Stimulated activated CD4-positive, alpha-beta T cell treated with anti-CD3 and anti-CD28 coated beads, Interleukin-12 subunit alpha, Interleukin-12 subunit beta, amount 100 ng/mL, for 4 hours (primary cell): Measurements from ENCODE around the gene TRIO.

ENCODE experiments used
- DNase-seq: peaks from one replicate; pipeline ENCODE4 v3.0.0-alpha.2; 2020

TRIO gene

GRCh38 chr5:14503017-14503680, 360.0 kb downstream of the TRIO start:
- DNase-seq = no peak

GRCh38 chr5:14503681-14504331, 360.7 kb downstream of the TRIO start:
- no peak for DNase-seq

GRCh38 chr5:14504332-14504727, 361.2 kb downstream of the TRIO start:
- no peak for DNase-seq

GRCh38 chr5:14504816-14505215, 361.7 kb downstream of the TRIO start:
- DNase-seq = no peak

GRCh38 chr5:14505310-14506139, 362.4 kb downstream of the TRIO start:
- DNase-seq = no peak

GRCh38 chr5:14506140-14506538, 363.0 kb downstream of the TRIO start:
- DNase-seq = no peak

- DNase-seq = no peak
These were observed 363.5 kb downstream of the TRIO start for GRCh38 chr5:14506661-14507060.

- no peak for DNase-seq
These were observed 364.2 kb downstream of the TRIO start for GRCh38 chr5:14507156-14507941.

- DNase-seq = no peak
These were observed 364.9 kb downstream of the TRIO start for GRCh38 chr5:14508046-14508445.

- DNase-seq = no peak
These were observed 366.4 kb downstream of the TRIO start for GRCh38 chr5:14509556-14509955.

GRCh38 chr5:14510156-14510734, 367.1 kb downstream of the TRIO start:
- no peak for DNase-seq

GRCh38 chr5:14510880-14511279, 367.7 kb downstream of the TRIO start:
- DNase-seq = no peak

- DNase-seq = no peak
These were observed 369.4 kb downstream of the TRIO start for GRCh38 chr5:14512574-14512973.

GRCh38 chr5:14513266-14513665, 370.1 kb downstream of the TRIO start:
- no peak for DNase-seq

- no peak for DNase-seq
These were observed 373.8 kb downstream of the TRIO start for GRCh38 chr5:14516901-14517300.

- no peak for DNase-seq
These were observed 375.5 kb downstream of the TRIO start for GRCh38 chr5:14518638-14519037.

- no peak for DNase-seq
These were observed 378.6 kb downstream of the TRIO start for GRCh38 chr5:14521748-14522147.

- DNase-seq = no peak
These were observed 379.6 kb downstream of the TRIO start for GRCh38 chr5:14522721-14523120.

- DNase-seq = no peak
These were observed 380.3 kb downstream of the TRIO start for GRCh38 chr5:14523243-14524034.

- DNase-seq = no peak
These were observed 382.3 kb downstream of the TRIO start for GRCh38 chr5:14525397-14525796.

GRCh38 chr5:14526493-14526892, 383.4 kb downstream of the TRIO start:
- no peak for DNase-seq

GRCh38 chr5:14528115-14528514, 385.0 kb downstream of the TRIO start:
- DNase-seq = no peak
